Liver (tissue), 3 donors: ENCODE data around the gene SSTR1.

ENCODE experiments used
- EGR1 ChIP-seq, 2 donors: IDR thresholded peaks; 2 replicates each; pipeline ENCODE4 v1.6.1; 2016 to 2018; ENCODE audit warnings: antibody characterized with exemption in 2 of 2, low read depth in 2 of 2
- FOXA1 ChIP-seq: IDR thresholded peaks from 2 replicates; pipeline ENCODE4 v1.6.1; 2016; ENCODE audit warnings: antibody characterized with exemption
- GABPA ChIP-seq, 2 donors: IDR thresholded peaks in 1 of 2; conservative IDR thresholded peaks in 1 of 2; 2 replicates each; pipeline ENCODE4 v1.6.1; 2016; ENCODE audit warnings: antibody characterized with exemption in 2 of 2, mild to moderate bottlenecking in 1 of 2, moderate library complexity in 1 of 2
- JUND ChIP-seq, 2 donors: IDR thresholded peaks; 2 replicates each; pipeline ENCODE4 v1.6.1; 2016; ENCODE audit warnings: antibody characterized with exemption in 2 of 2
- RAD21 ChIP-seq, 2 donors: IDR thresholded peaks; 2 replicates each; pipeline ENCODE4 v1.6.1; 2016; ENCODE audit warnings: antibody characterized with exemption in 2 of 2, mild to moderate bottlenecking in 2 of 2
- RXRA ChIP-seq, 2 donors: IDR thresholded peaks; 2 replicates each; pipeline ENCODE4 v1.6.1; 2017 to 2018; ENCODE audit warnings: antibody characterized with exemption in 2 of 2, mild to moderate bottlenecking in 1 of 2
- SP1 ChIP-seq: IDR thresholded peaks from 2 replicates; pipeline ENCODE4 v1.6.1; 2018; ENCODE audit warnings: antibody characterized with exemption, mild to moderate bottlenecking
- TAF1 ChIP-seq: conservative IDR thresholded peaks from 2 replicates; pipeline ENCODE4 v1.6.1; 2016; ENCODE audit warnings: antibody characterized with exemption, mild to moderate bottlenecking
- YY1 ChIP-seq: IDR thresholded peaks from 2 replicates; pipeline ENCODE4 v1.6.1; 2016; ENCODE audit warnings: antibody characterized with exemption, mild to moderate bottlenecking
- TF ChIP-seq, protein P1 (sequence below): IDR thresholded peaks from 2 replicates; pipeline ENCODE4 v1.6.1; 2016; ENCODE audit warnings: antibody characterized with exemption, mild to moderate bottlenecking
- TF ChIP-seq, protein P2 (sequence below): IDR thresholded peaks from 2 replicates; pipeline ENCODE4 v1.6.1; 2016; ENCODE audit warnings: antibody characterized with exemption
- TF ChIP-seq, protein P3 (sequence below): fragments of 150-350 bp; IDR thresholded peaks from 2 replicates; pipeline ENCODE4 v1.5.1; 2017; ENCODE audit warnings: improper control_type of control experiment, low read depth, low read length; ENCODE audit not compliant: missing input control
- TF ChIP-seq, protein P4 (sequence below): IDR thresholded peaks from 2 replicates; pipeline ENCODE4 v1.6.1; 2016; ENCODE audit warnings: antibody characterized with exemption
- TF ChIP-seq, protein P5 (sequence below): IDR thresholded peaks from 2 replicates; pipeline ENCODE4 v1.6.1; 2016; ENCODE audit warnings: antibody characterized with exemption
- donor health status: healthy.
- donor health status: healthy.

DNA sequence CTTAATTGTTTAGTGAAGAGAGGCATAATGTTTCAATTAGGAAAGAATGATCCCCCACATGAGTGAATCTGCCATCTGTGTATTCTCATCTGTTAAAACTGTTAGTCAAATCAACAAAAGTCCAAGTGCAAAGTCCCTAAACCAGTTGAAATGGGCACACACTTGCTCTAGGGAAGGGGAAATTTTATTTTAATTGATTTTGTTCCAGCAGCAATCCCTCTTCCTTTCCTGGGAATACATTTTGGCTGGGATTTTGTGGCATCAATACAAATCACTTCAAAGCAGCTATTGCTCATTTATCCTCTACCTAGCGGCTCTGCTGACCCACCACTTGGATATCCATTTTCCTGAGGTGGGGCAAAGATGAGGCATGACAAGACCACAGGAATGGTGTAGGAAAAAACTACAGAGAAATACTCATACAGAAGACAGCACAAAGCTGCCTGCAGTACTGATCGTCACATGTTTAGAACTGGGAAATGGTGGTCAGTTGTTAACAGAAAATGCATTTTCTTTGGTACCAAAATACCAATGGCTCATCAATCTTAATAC, 9.8 kb upstream of the SSTR1 start:
- TF ChIP-seq RXRA (IDR thresholded peaks at IDR 0.05) (no peak), YY1 (no peak), JUND (IDR thresholded peaks at IDR 0.05) (no peak), SP1 (peak; percentile 38), TAF1 (no peak), RAD21 (IDR thresholded peaks at IDR 0.05) (no peak), EGR1 (IDR thresholded peaks at IDR 0.05; ENCODE audit: low read depth in 2 of 2) (no peak), GABPA (IDR thresholded peaks at IDR 0.05 in 1 of 2, conservative IDR thresholded peaks at IDR 0.05 in 1 of 2) (no peak), FOXA1 (no peak)
- TF ChIP-seq, protein P1, sequence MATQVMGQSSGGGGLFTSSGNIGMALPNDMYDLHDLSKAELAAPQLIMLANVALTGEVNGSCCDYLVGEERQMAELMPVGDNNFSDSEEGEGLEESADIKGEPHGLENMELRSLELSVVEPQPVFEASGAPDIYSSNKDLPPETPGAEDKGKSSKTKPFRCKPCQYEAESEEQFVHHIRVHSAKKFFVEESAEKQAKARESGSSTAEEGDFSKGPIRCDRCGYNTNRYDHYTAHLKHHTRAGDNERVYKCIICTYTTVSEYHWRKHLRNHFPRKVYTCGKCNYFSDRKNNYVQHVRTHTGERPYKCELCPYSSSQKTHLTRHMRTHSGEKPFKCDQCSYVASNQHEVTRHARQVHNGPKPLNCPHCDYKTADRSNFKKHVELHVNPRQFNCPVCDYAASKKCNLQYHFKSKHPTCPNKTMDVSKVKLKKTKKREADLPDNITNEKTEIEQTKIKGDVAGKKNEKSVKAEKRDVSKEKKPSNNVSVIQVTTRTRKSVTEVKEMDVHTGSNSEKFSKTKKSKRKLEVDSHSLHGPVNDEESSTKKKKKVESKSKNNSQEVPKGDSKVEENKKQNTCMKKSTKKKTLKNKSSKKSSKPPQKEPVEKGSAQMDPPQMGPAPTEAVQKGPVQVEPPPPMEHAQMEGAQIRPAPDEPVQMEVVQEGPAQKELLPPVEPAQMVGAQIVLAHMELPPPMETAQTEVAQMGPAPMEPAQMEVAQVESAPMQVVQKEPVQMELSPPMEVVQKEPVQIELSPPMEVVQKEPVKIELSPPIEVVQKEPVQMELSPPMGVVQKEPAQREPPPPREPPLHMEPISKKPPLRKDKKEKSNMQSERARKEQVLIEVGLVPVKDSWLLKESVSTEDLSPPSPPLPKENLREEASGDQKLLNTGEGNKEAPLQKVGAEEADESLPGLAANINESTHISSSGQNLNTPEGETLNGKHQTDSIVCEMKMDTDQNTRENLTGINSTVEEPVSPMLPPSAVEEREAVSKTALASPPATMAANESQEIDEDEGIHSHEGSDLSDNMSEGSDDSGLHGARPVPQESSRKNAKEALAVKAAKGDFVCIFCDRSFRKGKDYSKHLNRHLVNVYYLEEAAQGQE = no peak
- TF ChIP-seq, protein P2, sequence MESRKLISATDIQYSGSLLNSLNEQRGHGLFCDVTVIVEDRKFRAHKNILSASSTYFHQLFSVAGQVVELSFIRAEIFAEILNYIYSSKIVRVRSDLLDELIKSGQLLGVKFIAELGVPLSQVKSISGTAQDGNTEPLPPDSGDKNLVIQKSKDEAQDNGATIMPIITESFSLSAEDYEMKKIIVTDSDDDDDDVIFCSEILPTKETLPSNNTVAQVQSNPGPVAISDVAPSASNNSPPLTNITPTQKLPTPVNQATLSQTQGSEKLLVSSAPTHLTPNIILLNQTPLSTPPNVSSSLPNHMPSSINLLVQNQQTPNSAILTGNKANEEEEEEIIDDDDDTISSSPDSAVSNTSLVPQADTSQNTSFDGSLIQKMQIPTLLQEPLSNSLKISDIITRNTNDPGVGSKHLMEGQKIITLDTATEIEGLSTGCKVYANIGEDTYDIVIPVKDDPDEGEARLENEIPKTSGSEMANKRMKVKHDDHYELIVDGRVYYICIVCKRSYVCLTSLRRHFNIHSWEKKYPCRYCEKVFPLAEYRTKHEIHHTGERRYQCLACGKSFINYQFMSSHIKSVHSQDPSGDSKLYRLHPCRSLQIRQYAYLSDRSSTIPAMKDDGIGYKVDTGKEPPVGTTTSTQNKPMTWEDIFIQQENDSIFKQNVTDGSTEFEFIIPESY = no peak
- TF ChIP-seq, protein P3, sequence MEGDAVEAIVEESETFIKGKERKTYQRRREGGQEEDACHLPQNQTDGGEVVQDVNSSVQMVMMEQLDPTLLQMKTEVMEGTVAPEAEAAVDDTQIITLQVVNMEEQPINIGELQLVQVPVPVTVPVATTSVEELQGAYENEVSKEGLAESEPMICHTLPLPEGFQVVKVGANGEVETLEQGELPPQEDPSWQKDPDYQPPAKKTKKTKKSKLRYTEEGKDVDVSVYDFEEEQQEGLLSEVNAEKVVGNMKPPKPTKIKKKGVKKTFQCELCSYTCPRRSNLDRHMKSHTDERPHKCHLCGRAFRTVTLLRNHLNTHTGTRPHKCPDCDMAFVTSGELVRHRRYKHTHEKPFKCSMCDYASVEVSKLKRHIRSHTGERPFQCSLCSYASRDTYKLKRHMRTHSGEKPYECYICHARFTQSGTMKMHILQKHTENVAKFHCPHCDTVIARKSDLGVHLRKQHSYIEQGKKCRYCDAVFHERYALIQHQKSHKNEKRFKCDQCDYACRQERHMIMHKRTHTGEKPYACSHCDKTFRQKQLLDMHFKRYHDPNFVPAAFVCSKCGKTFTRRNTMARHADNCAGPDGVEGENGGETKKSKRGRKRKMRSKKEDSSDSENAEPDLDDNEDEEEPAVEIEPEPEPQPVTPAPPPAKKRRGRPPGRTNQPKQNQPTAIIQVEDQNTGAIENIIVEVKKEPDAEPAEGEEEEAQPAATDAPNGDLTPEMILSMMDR = no peak
- TF ChIP-seq, protein P4, sequence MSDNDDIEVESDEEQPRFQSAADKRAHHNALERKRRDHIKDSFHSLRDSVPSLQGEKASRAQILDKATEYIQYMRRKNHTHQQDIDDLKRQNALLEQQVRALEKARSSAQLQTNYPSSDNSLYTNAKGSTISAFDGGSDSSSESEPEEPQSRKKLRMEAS = no peak
- TF ChIP-seq, protein P5, sequence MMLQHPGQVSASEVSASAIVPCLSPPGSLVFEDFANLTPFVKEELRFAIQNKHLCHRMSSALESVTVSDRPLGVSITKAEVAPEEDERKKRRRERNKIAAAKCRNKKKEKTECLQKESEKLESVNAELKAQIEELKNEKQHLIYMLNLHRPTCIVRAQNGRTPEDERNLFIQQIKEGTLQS = no peak
